Neural cell (in vitro differentiated cells): ENCODE measurements around the gene SLC18A2. TPM values are rescaled to one million over a fixed set of nuclear protein-coding genes. Genes with fewer than 3 reads are reported as not detected.

Source experiments
- H2AFZ ChIP-seq: fragments of 200-600, 300-800 bp; sonication (generic), shearing (Covaris generic); 2 replicates; pipeline ENCODE4 v1.6.0; 2014; ENCODE audit warnings: low read depth, mild to moderate bottlenecking, antibody characterized with exemption, low read length, moderate library complexity
- H3F3A ChIP-seq: fragments of 200-600 bp; shearing (Covaris generic); 2 replicates; pipeline ENCODE4 v1.6.1; 2016; ENCODE audit warnings: mild to moderate bottlenecking, moderate library complexity, mixed read lengths, antibody characterized with exemption, low read length; ENCODE audit not compliant: insufficient read depth, poor library complexity, severe bottlenecking
- H3K27ac ChIP-seq: fragments of 200-600, 300-800 bp; sonication (generic), shearing (Covaris generic); 2 replicates; pipeline ENCODE4 v1.5.1; 2014; ENCODE audit warnings: mild to moderate bottlenecking, low read length, moderate library complexity
- H3K27me3 ChIP-seq: fragments of 300-800, 200-600 bp; sonication (generic), shearing (Covaris generic); 2 replicates; pipeline ENCODE4 v1.6.0; 2014; ENCODE audit warnings: mild to moderate bottlenecking, low read depth, low read length, moderate library complexity; ENCODE audit not compliant: insufficient read depth
- H3K36me3 ChIP-seq: fragments of 300-800, 200-600 bp; sonication (generic), shearing (Covaris generic); 2 replicates; pipeline ENCODE4 v1.5.1; 2014; ENCODE audit warnings: mild to moderate bottlenecking, antibody characterized with exemption, low read length, moderate library complexity; ENCODE audit not compliant: insufficient read depth
- H3K4me2 ChIP-seq: fragments of 300-800, 200-600 bp; sonication (generic), shearing (Covaris generic); 2 replicates; pipeline ENCODE4 v1.6.0; 2014; ENCODE audit warnings: mild to moderate bottlenecking, low read length
- H3K4me3 ChIP-seq: fragments of 300-800, 200-600 bp; sonication (generic), shearing (Covaris generic); 2 replicates; pipeline ENCODE4 v1.5.1; 2014; ENCODE audit warnings: mild to moderate bottlenecking, low read length, moderate library complexity
- H3K79me2 ChIP-seq: fragments of 200-600 bp; shearing (Covaris generic); replicated peaks from 2 replicates; pipeline ENCODE4 v1.6.0; 2014; ENCODE audit warnings: mild to moderate bottlenecking, low read length, moderate library complexity; ENCODE audit not compliant: insufficient read depth
- H3K9ac ChIP-seq: fragments of 300-800, 200-600 bp; sonication (generic), shearing (Covaris generic); 2 replicates; pipeline ENCODE4 v1.6.1; 2016; ENCODE audit warnings: mild to moderate bottlenecking, low read length, mixed read lengths
- H3K9me2 ChIP-seq: fragments of 200-600 bp; shearing (Covaris generic); 2 replicates; pipeline ENCODE4 v1.6.1; 2016; ENCODE audit warnings: mild to moderate bottlenecking, low read length, mixed read lengths; ENCODE audit not compliant: insufficient read depth
- H3K9me3 ChIP-seq: fragments of 200-600, 300-800 bp; sonication (generic), shearing (Covaris generic); 2 replicates; pipeline ENCODE4 v1.6.1; 2016; ENCODE audit warnings: mild to moderate bottlenecking, mixed run types, low read length, moderate library complexity, mixed read lengths
- H4K20me1 ChIP-seq: fragments of 200-600 bp; shearing (Covaris generic); 2 replicates; pipeline ENCODE4 v1.6.1; 2016; ENCODE audit warnings: mild to moderate bottlenecking, mixed run types; ENCODE audit not compliant: insufficient read depth
- EP300 ChIP-seq: fragments of 450-650 bp; conservative IDR thresholded peaks from 2 replicates; pipeline ENCODE4 v1.6.1; 2014; ENCODE audit warnings: antibody characterized with exemption, mild to moderate bottlenecking, moderate library complexity; ENCODE audit not compliant: poor library complexity, severe bottlenecking
- EZH2 ChIP-seq: fragments of 200-600, 300-800 bp; shearing (Covaris generic), sonication (generic); IDR thresholded peaks from 2 replicates; pipeline ENCODE4 v1.6.1; 2014; ENCODE audit warnings: antibody characterized with exemption, low read length, borderline replicate concordance, mild to moderate bottlenecking; ENCODE audit not compliant: insufficient read depth, poor library complexity, severe bottlenecking
- MXI1 ChIP-seq: fragments of 450-650 bp; conservative IDR thresholded peaks from 2 replicates; pipeline ENCODE4 v1.6.1; 2014; ENCODE audit warnings: antibody characterized with exemption, mild to moderate bottlenecking; ENCODE audit not compliant: poor library complexity, severe bottlenecking
- POLR2AphosphoS5 ChIP-seq: IDR thresholded peaks from 2 replicates; pipeline ENCODE4 v1.6.1; 2012
- RAD21 ChIP-seq: fragments of 450-650 bp; conservative IDR thresholded peaks from 2 replicates; pipeline ENCODE4 v1.6.1; 2014; ENCODE audit warnings: antibody characterized with exemption, mild to moderate bottlenecking, moderate library complexity
- REST ChIP-seq: IDR thresholded peaks from 2 replicates; pipeline ENCODE4 v1.6.1; 2012; ENCODE audit warnings: borderline replicate concordance
- SMC3 ChIP-seq: fragments of 450-650 bp; conservative IDR thresholded peaks from 2 replicates; pipeline ENCODE4 v1.6.1; 2014; ENCODE audit warnings: antibody characterized with exemption, mild to moderate bottlenecking, moderate library complexity; ENCODE audit not compliant: poor library complexity
- TAF1 ChIP-seq: IDR thresholded peaks from 2 replicates; pipeline ENCODE4 v1.6.1; 2012; ENCODE audit warnings: low read depth
- polyA plus RNA-seq: library from polyadenylated mRNA; depleted of rRNA; stranded (reverse); fragments of >200 nt; gene quantifications from 2 replicates; pipeline ENCODE4 v1.2.3, GENCODE V29; 2014
- TF ChIP-seq, protein P1 (sequence below): fragments of 450-650 bp; IDR thresholded peaks from 2 replicates; pipeline ENCODE4 v1.5.1; 2014; ENCODE audit warnings: antibody characterized with exemption, mild to moderate bottlenecking, moderate library complexity; ENCODE audit not compliant: poor library complexity, severe bottlenecking

The SLC18A2 gene
- polyA plus RNA-seq, 1 donor from 2014 or later, result 0.05 TPM

- Histone ChIP-seq H2AFZ (no peak overlapping the region), H3K9me2 (no peaks in the 10 kb centered on the region), H3K27me3 (no peaks in the 10 kb centered on the region), H3K36me3 (no peaks in the 10 kb centered on the region), H3K4me3 (no peak overlapping the region), H4K20me1 (no peaks in the 10 kb centered on the region), H3K9me3 (no peaks in the 10 kb centered on the region), H3K27ac (no peak overlapping the region), H3K79me2 (no peaks in the 10 kb centered on the region), H3K4me2 (no peak overlapping the region), H3K9ac (no peak overlapping the region), H3F3A (no peaks in the 10 kb centered on the region)
- TF ChIP-seq POLR2AphosphoS5 (no peak), TAF1 (no peak), RAD21 (no peak), EP300 (no peak), MXI1 (no peak), REST (no peak), SMC3 (no peak), EZH2 (no peak)
- TF ChIP-seq, protein P1, sequence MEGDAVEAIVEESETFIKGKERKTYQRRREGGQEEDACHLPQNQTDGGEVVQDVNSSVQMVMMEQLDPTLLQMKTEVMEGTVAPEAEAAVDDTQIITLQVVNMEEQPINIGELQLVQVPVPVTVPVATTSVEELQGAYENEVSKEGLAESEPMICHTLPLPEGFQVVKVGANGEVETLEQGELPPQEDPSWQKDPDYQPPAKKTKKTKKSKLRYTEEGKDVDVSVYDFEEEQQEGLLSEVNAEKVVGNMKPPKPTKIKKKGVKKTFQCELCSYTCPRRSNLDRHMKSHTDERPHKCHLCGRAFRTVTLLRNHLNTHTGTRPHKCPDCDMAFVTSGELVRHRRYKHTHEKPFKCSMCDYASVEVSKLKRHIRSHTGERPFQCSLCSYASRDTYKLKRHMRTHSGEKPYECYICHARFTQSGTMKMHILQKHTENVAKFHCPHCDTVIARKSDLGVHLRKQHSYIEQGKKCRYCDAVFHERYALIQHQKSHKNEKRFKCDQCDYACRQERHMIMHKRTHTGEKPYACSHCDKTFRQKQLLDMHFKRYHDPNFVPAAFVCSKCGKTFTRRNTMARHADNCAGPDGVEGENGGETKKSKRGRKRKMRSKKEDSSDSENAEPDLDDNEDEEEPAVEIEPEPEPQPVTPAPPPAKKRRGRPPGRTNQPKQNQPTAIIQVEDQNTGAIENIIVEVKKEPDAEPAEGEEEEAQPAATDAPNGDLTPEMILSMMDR, result no peak
Measured at GRCh38 chr10:117273980-117274379, 33.1 kb downstream of the SLC18A2 start.

DNA sequence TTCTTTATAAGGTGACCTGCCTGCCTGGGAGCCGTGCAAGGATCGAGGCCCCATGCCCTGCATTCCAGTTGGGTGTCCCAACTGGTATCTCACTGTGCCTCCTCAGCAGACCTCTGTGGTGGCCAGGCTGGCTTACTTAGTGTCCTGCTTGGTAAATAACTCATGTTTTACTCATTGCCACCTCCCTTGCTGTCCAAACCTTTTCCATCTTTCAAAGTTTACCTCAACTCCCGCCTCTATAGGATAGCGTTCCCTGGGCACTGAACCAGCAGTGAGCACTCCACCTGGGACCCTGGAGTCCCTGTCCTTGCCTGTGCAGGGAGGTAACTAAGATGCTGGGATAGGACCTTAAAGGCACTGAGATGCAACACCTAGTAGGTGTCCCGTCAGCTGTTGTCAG, 33.6 kb downstream of the SLC18A2 start:
- Histone ChIP-seq H3K9me3 (no peaks in the 10 kb centered on the region), H3F3A (no peaks in the 10 kb centered on the region), H3K9ac (no peak overlapping the region), H3K4me2 (no peak overlapping the region), H3K4me3 (no peak overlapping the region), H3K9me2 (no peaks in the 10 kb centered on the region), H3K36me3 (no peaks in the 10 kb centered on the region), H3K79me2 (no peaks in the 10 kb centered on the region), H3K27me3 (no peaks in the 10 kb centered on the region), H2AFZ (no peak overlapping the region), H4K20me1 (no peaks in the 10 kb centered on the region), H3K27ac (no peak overlapping the region)
- TF ChIP-seq RAD21 (no peak), POLR2AphosphoS5 (no peak), SMC3 (no peak), TAF1 (no peak), REST (no peak), EP300 (no peak), MXI1 (no peak)
- TF ChIP-seq, protein P1, result no peak
